SK-N-SH (cell line): ENCODE results near the gene C3. TPM values are rescaled to one million over a fixed set of nuclear protein-coding genes. Genes with fewer than 3 reads are reported as not detected.
A peak's percentile ranks its signal among the peaks of the same experiment; 100 is the strongest.

Experiments used
- CTCF ChIA-PET: fragments of 300-600, 350-600 bp; formaldehyde crosslinking; extraction: SDS; loops from one replicate; lab custom pipeline; 2021; lab: Yijun Ruan, JAX
- POLR2A ChIA-PET: fragments of 350-600 bp; sonication (Branson Sonifier 250); formaldehyde crosslinking; extraction: SDS; loops from one replicate; lab custom pipeline; 2020; ENCODE audit warnings: antibody characterized with exemption, inconsistent platforms; lab: Yijun Ruan, JAX
- DNase-seq: peaks from one replicate; pipeline ENCODE4 v3.0.0; 2012
- H2AFZ ChIP-seq: fragments of 200-600 bp; sonication (generic); 2 replicates; pipeline ENCODE4 v1.8.1; 2016; ENCODE audit warnings: antibody characterized with exemption, mild to moderate bottlenecking, low read depth
- H3F3A ChIP-seq: fragments of 200-600 bp; sonication (generic); replicated peaks from 2 replicates; pipeline ENCODE3; 2016; ENCODE audit warnings: antibody characterized with exemption, mild to moderate bottlenecking; ENCODE audit not compliant: insufficient read depth
- H3K27ac ChIP-seq, 2 experiments: fragments of 200-500 bp in 1 of 2; fragments of 200-600 bp in 1 of 2; sonication (Bioruptor generic) in 1 of 2; sonication (generic), shearing (Covaris generic) in 1 of 2; 2 replicates each; pipeline versions ENCODE4 v1.5.1 to v1.6.1; 2014 to 2016; ENCODE audit warnings: low read depth in 2 of 2, inconsistent platforms in 1 of 2, low read length in 1 of 2, mild to moderate bottlenecking in 1 of 2, mixed read lengths in 1 of 2
- H3K27me3 ChIP-seq: fragments of 200-600 bp; sonication (generic), shearing (Covaris generic); 2 replicates; pipeline ENCODE4 v1.6.1; 2016; ENCODE audit warnings: mixed run types; ENCODE audit not compliant: insufficient read depth
- H3K36me3 ChIP-seq, 2 experiments: fragments of 200-500 bp in 1 of 2; fragments of 200-600 bp in 1 of 2; sonication (Bioruptor generic) in 1 of 2; sonication (generic) in 1 of 2; replicated peaks in 1 of 2; 2 replicates each; pipeline versions ENCODE3 to v1.5.1; 2014 to 2016; ENCODE audit warnings: low read length in 1 of 2, mild to moderate bottlenecking in 1 of 2; ENCODE audit not compliant: insufficient read depth in 2 of 2, control insufficient read depth in 1 of 2
- H3K4me1 ChIP-seq, 2 experiments: fragments of 200-500 bp in 1 of 2; fragments of 200-600 bp in 1 of 2; sonication (Bioruptor generic) in 1 of 2; sonication (generic), shearing (Covaris generic) in 1 of 2; 2 replicates each; pipeline versions ENCODE4 v1.5.1 to v1.6.1; 2014 to 2016; ENCODE audit warnings: low read depth in 1 of 2, low read length in 1 of 2, mixed run types in 1 of 2; ENCODE audit not compliant: insufficient read depth in 2 of 2, control insufficient read depth in 1 of 2
- H3K4me2 ChIP-seq: fragments of 200-600 bp; sonication (generic), shearing (Covaris generic); 2 replicates; pipeline ENCODE4 v1.6.1; 2017; ENCODE audit warnings: mixed run types
- H3K4me3 ChIP-seq, 2 experiments: fragments of 200-500 bp in 1 of 2; fragments of 200-600 bp in 1 of 2; sonication (Bioruptor generic) in 1 of 2; sonication (generic), shearing (Covaris generic) in 1 of 2; 2 replicates each; pipeline versions ENCODE4 v1.5.1 to v1.8.1; 2014 to 2016; ENCODE audit warnings: low read depth in 2 of 2, inconsistent platforms in 1 of 2, low read length in 1 of 2, mild to moderate bottlenecking in 1 of 2, mixed read lengths in 1 of 2, moderate library complexity in 1 of 2
- H3K79me2 ChIP-seq: fragments of 200-600 bp; sonication (generic); 2 replicates; pipeline ENCODE4 v1.8.1; 2017; ENCODE audit warnings: mild to moderate bottlenecking; ENCODE audit not compliant: insufficient read depth
- H3K9ac ChIP-seq: fragments of 200-600 bp; sonication (generic); 2 replicates; pipeline ENCODE4 v1.6.1; 2017; ENCODE audit warnings: mixed run types
- H3K9me2 ChIP-seq: fragments of 200-600 bp; sonication (generic); 2 replicates; pipeline ENCODE4 v1.6.1; 2017; ENCODE audit warnings: mixed run types
- H3K9me3 ChIP-seq: fragments of 200-600 bp; sonication (generic); 2 replicates; pipeline ENCODE4 v1.6.1; 2017; ENCODE audit warnings: mixed run types, mild to moderate bottlenecking, moderate library complexity
- H4K20me1 ChIP-seq: fragments of 200-600 bp; sonication (generic); 2 replicates; pipeline ENCODE4 v1.6.1; 2017; ENCODE audit warnings: mild to moderate bottlenecking, mixed run types; ENCODE audit not compliant: insufficient read depth
- CHD2 ChIP-seq: fragments of 150-350 bp; IDR thresholded peaks from 2 replicates; pipeline ENCODE4 v1.6.1; 2018; ENCODE audit warnings: low read length; ENCODE audit not compliant: partially characterized antibody
- FOSL2 ChIP-seq: IDR thresholded peaks from 2 replicates; pipeline ENCODE4 v1.4.0; 2012; ENCODE audit warnings: low read depth, mild to moderate bottlenecking, moderate library complexity, borderline replicate concordance
- JUND ChIP-seq: IDR thresholded peaks from 2 replicates; pipeline ENCODE4 v1.4.0; 2012
- NFIC ChIP-seq: IDR thresholded peaks from 2 replicates; pipeline ENCODE4 v1.4.0; 2012; ENCODE audit warnings: borderline replicate concordance
- RAD21 ChIP-seq: IDR thresholded peaks from 2 replicates; pipeline ENCODE4 v1.6.1; 2012; ENCODE audit warnings: mild to moderate bottlenecking, low read length
- RFX5 ChIP-seq: IDR thresholded peaks from 2 replicates; pipeline ENCODE4 v1.6.1; 2012; ENCODE audit warnings: mild to moderate bottlenecking, improper control_type of control experiment, low read length
- TAF1 ChIP-seq: IDR thresholded peaks from 2 replicates; pipeline ENCODE4 v1.6.1; 2012; ENCODE audit warnings: low read depth, mild to moderate bottlenecking, low read length, moderate library complexity, borderline replicate concordance
- TCF12 ChIP-seq: IDR thresholded peaks from 2 replicates; pipeline ENCODE4 v1.4.0; 2012
- YY1 ChIP-seq: IDR thresholded peaks from 2 replicates; pipeline ENCODE4 v1.4.0; 2012; ENCODE audit warnings: low read depth, mild to moderate bottlenecking
- WGBS: methylation state at CpG from one replicate; pipeline ENCODE4 v1.1.6; 2017; ENCODE audit warnings: low lambda C conversion rate; 5-methylcytosine and 5-hydroxymethylcytosine counted together
- polyA plus RNA-seq, 3 experiments: library from polyadenylated mRNA; depleted of rRNA; stranded (reverse); fragments of >200 nt; gene quantifications; 2 replicates each; pipeline ENCODE4 v1.2.3, GENCODE V29; 2012
- TF ChIP-seq, protein P1 (sequence below): IDR thresholded peaks from 2 replicates; pipeline ENCODE4 v1.4.0; 2012; ENCODE audit warnings: low read depth, borderline replicate concordance
- TF ChIP-seq, protein P2 (sequence below): IDR thresholded peaks from 2 replicates; pipeline ENCODE4 v1.6.1; 2012; ENCODE audit warnings: mild to moderate bottlenecking, low read depth, low read length, moderate library complexity

Gene C3
- polyA plus RNA-seq, 1 of the 3 experiments (the other 2 are of a cell fraction) = 0.67 TPM

DNA sequence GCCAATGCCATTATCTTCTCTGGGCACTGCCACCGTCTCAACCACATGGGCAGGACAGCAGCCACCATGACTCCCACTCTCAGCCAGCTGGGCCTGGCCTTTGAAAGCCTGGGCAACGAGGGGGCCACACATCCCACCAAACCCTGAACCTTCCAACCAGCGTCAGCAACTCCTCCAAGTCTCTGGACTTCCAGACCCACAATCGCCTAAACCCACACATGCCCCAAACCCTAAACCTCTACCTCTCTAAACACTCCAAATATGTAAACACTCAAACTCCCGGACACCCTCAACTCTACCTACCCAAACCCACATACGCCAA lies 949 bp downstream of the C3 start (continued):
- TF ChIP-seq, protein P1, sequence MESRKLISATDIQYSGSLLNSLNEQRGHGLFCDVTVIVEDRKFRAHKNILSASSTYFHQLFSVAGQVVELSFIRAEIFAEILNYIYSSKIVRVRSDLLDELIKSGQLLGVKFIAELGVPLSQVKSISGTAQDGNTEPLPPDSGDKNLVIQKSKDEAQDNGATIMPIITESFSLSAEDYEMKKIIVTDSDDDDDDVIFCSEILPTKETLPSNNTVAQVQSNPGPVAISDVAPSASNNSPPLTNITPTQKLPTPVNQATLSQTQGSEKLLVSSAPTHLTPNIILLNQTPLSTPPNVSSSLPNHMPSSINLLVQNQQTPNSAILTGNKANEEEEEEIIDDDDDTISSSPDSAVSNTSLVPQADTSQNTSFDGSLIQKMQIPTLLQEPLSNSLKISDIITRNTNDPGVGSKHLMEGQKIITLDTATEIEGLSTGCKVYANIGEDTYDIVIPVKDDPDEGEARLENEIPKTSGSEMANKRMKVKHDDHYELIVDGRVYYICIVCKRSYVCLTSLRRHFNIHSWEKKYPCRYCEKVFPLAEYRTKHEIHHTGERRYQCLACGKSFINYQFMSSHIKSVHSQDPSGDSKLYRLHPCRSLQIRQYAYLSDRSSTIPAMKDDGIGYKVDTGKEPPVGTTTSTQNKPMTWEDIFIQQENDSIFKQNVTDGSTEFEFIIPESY = no peak
- TF ChIP-seq CHD2 = no peak
- TF ChIP-seq, all 33 proteins: peak for 0

DNA sequence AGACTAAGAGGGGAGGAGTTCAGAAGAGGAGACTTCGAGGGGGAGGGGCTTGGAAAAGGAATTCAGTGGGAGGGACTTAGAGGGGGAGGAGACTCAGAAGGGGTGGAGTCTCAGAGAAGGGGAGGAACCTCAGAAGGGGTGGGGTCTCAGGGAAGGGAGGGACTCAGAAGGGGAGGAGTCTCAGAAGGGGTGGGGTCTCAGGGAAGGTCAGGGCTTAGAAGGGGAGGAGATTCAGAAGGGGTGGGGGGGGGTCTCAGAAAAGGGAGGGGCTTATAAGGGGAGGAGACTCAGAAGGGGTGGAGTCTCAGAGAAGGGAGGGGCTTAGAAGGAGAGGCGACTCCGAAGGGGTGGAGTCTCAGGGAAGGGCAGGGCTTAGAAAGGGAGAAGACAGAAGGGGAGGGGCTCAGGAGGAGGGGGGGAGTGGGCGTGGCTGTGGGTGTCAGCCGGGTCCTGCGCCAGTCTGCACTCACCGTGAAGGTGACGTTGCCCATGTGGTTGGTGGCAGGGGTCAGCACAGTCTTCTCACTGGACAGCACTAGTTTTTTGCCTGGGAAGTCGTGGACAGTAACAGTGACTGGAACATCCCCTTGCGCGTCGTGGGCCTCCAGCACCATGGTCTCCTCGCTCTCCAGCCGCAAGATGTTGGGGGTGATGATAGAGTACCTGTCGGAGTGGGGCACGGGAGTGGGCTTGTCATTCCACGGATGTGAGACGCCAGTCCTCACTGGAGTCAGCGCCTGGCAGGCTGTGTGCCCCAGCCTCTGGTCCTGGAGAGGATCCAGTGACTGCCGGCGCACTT lies 1.5 kb downstream of the C3 start:
- no peaks in the 10 kb centered on the region for H3K79me2 ChIP-seq
- TF ChIP-seq RAD21 = no peak
- TF ChIP-seq TCF12 = no peak
- TF ChIP-seq TAF1 = no peak
- TF ChIP-seq JUND = no peak
- TF ChIP-seq, protein P2, sequence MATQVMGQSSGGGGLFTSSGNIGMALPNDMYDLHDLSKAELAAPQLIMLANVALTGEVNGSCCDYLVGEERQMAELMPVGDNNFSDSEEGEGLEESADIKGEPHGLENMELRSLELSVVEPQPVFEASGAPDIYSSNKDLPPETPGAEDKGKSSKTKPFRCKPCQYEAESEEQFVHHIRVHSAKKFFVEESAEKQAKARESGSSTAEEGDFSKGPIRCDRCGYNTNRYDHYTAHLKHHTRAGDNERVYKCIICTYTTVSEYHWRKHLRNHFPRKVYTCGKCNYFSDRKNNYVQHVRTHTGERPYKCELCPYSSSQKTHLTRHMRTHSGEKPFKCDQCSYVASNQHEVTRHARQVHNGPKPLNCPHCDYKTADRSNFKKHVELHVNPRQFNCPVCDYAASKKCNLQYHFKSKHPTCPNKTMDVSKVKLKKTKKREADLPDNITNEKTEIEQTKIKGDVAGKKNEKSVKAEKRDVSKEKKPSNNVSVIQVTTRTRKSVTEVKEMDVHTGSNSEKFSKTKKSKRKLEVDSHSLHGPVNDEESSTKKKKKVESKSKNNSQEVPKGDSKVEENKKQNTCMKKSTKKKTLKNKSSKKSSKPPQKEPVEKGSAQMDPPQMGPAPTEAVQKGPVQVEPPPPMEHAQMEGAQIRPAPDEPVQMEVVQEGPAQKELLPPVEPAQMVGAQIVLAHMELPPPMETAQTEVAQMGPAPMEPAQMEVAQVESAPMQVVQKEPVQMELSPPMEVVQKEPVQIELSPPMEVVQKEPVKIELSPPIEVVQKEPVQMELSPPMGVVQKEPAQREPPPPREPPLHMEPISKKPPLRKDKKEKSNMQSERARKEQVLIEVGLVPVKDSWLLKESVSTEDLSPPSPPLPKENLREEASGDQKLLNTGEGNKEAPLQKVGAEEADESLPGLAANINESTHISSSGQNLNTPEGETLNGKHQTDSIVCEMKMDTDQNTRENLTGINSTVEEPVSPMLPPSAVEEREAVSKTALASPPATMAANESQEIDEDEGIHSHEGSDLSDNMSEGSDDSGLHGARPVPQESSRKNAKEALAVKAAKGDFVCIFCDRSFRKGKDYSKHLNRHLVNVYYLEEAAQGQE = no peak
- no peak for TF ChIP-seq FOSL2
- no peak for TF ChIP-seq NFIC
- no peak for TF ChIP-seq YY1
- TF ChIP-seq RFX5 = no peak
- TF ChIP-seq, protein P1 = no peak
- TF ChIP-seq CHD2 = no peak
- H2AFZ ChIP-seq = no peak overlapping the region
- WGBS = 20% methylated on average over 8 of the region's 21 CpGs
- POLR2A ChIA-PET = no interaction called here
- no peak overlapping the region for H3K9ac ChIP-seq
- H3K4me3 ChIP-seq = no peak overlapping the region
- H3F3A ChIP-seq = peaks cover 6% of the 10 kb centered on the region
- no peaks in the 10 kb centered on the region for H3K4me1 ChIP-seq
- H3K9me3 ChIP-seq = no peaks in the 10 kb centered on the region
- H3K36me3 ChIP-seq = no peaks in the 10 kb centered on the region
- no peak overlapping the region for H3K4me2 ChIP-seq
- no peak overlapping the region for H3K27ac ChIP-seq
- H3K9me2 ChIP-seq = no peaks in the 10 kb centered on the region
- CTCF ChIA-PET = no interaction called here
- no peaks in the 10 kb centered on the region for H4K20me1 ChIP-seq
- H3K27me3 ChIP-seq = peaks cover 27% of the 10 kb centered on the region
- DNase-seq = peak; percentile 75
